Thyroid gland (tissue), 4 donors: ENCODE measurements around the gene MEIS3. TPM values are rescaled to one million over a fixed set of nuclear protein-coding genes. Genes with fewer than 3 reads are reported as not detected.

Experiments
- DNase-seq, 2 donors: peaks; one replicate each; pipeline ENCODE4 v3.0.0-alpha.2; 2019
- H3K27ac ChIP-seq, 3 donors: fragments of 200-600 bp; sonication (generic); 1 replicate in 2 of 3; 2 replicates in 1 of 3; pipeline ENCODE4 v1.5.1; 2016 to 2019; ENCODE audit warnings: mild to moderate bottlenecking in 1 of 3, moderate library complexity in 1 of 3
- H3K27me3 ChIP-seq: fragments of 200-600 bp; sonication (generic); one replicate; pipeline ENCODE4 v1.5.1; 2019
- H3K36me3 ChIP-seq, 2 donors: fragments of 200-600 bp; sonication (generic); one replicate each; pipeline ENCODE4 v1.5.1; 2016 to 2019
- H3K4me1 ChIP-seq, 2 donors: fragments of 200-600 bp; sonication (generic); one replicate each; pipeline ENCODE4 v1.5.1; 2017 to 2019
- H3K4me3 ChIP-seq, 3 donors: fragments of 200-600 bp; sonication (generic); replicated peaks in 1 of 3; 1 replicate in 2 of 3; 2 replicates in 1 of 3; pipeline ENCODE4 v1.5.1; 2016; ENCODE audit warnings: mild to moderate bottlenecking in 1 of 3
- H3K9me3 ChIP-seq: fragments of 200-600 bp; sonication (generic); one replicate; pipeline ENCODE4 v1.5.1; 2017
- POLR2A ChIP-seq, 2 donors: fragments of 450-650 bp; IDR thresholded peaks; one replicate each; pipeline ENCODE4 v1.6.1; 2017; ENCODE audit warnings: antibody characterized with exemption in 2 of 2, mild to moderate bottlenecking in 2 of 2, moderate library complexity in 1 of 2
- WGBS, 2 donors: methylation state at CpG; one replicate each; pipeline ENCODE4 v1.1.5; 2017; 5-methylcytosine and 5-hydroxymethylcytosine counted together
- intact Hi-C: fragments of 100-400 bp; cut with DNase I; formaldehyde crosslinking; loops from one replicate; pipeline ENCODE4 v1.15.1; 2023
- total RNA-seq, 4 donors: library from RNA; depleted of rRNA; stranded (reverse); fragments of >200 nt; gene quantifications; one replicate each; pipeline ENCODE4 v1.2.3, GENCODE V29; 2016
- TF ChIP-seq, protein P1 (sequence below), 6 experiments: fragments of 200-600 bp in 3 of 6; fragments of 450-650 bp in 3 of 6; sonication (generic) in 3 of 6; IDR thresholded peaks; one replicate each; pipeline ENCODE4 v1.5.1; 2016 to 2019; ENCODE audit warnings: antibody characterized with exemption in 6 of 6, mild to moderate bottlenecking in 2 of 6, inconsistent platforms in 1 of 6, moderate library complexity in 1 of 6

MEIS3 gene
- total RNA-seq, 4 donors from 2014 or later: 3.6 to 15.3 (median 6.1) TPM

DNA sequence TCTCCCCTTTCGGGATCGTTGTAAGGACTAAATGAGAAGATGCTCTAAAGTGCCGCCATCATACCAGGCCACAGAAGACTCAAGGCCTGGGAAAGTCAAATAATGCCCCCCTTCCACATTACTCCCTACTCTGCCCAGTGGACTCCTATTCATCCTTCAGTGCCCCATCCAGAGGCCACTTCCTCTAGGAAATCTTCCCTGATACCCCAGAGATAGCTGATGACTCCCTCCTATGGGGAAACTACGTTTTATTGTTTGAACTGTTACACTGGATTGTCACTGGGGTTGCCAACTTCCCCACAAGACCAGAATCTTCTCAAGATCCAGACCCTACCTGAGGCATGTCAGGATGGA lies 14.2 kb downstream of the MEIS3 start:
- H3K36me3 ChIP-seq: no peaks in the 10 kb centered on the region
- WGBS, 2 donors: 88% methylated on average over 4 of the region's 4 CpGs
- no peak overlapping the region for H3K27ac ChIP-seq
- no peak for DNase-seq
- TF ChIP-seq, protein P1, sequence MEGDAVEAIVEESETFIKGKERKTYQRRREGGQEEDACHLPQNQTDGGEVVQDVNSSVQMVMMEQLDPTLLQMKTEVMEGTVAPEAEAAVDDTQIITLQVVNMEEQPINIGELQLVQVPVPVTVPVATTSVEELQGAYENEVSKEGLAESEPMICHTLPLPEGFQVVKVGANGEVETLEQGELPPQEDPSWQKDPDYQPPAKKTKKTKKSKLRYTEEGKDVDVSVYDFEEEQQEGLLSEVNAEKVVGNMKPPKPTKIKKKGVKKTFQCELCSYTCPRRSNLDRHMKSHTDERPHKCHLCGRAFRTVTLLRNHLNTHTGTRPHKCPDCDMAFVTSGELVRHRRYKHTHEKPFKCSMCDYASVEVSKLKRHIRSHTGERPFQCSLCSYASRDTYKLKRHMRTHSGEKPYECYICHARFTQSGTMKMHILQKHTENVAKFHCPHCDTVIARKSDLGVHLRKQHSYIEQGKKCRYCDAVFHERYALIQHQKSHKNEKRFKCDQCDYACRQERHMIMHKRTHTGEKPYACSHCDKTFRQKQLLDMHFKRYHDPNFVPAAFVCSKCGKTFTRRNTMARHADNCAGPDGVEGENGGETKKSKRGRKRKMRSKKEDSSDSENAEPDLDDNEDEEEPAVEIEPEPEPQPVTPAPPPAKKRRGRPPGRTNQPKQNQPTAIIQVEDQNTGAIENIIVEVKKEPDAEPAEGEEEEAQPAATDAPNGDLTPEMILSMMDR (IDR thresholded peaks at IDR 0.05): no peak
- TF ChIP-seq POLR2A (IDR thresholded peaks at IDR 0.05): no peak
- H3K4me1 ChIP-seq: no peaks in the 10 kb centered on the region
- no peaks in the 10 kb centered on the region for H3K9me3 ChIP-seq
- intact Hi-C loops: no loop called here
- H3K27me3 ChIP-seq: no peaks in the 10 kb centered on the region
- no peak overlapping the region for H3K4me3 ChIP-seq

DNA sequence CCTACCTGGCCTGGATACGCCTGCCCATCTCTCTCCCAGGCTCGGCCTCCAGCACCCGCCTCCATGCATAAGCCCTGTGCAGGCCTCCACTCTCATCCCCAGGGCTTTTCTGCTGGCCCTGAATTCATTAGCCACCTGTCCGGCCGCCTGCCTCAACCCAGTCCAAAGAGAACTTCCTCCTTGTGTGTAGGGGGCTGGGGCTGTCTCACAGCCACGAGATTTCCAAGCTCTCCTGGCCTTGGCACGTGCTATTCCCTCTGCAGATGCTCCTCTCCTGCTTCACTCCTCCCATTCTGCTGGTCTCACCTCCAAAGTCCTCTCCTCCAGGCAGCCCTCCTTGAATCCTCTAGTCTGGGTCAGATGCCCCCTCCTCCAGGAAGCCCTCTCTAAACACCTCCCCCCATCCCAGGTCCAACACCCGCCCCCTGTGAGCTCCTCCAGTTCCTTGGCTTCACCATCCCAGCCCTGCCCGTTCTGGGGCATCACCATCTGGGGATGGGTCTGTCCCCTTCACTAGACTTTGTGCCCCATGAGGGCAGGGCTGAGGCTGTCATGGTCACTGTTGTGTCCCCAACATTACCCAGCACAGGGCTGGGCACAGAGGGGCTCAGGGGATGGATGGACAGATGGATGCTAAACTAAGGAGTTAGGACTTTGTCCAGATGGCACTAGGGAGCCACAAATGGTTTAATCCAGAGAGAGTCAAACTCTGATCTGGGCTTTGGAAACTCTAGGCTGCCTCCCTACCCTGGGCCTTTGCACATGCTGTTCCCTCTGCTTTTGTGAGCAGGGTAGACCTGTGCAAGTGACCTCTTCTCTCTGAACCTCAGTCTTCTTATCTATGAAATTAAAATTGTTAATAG lies 14.8 kb downstream of the MEIS3 start:
- TF ChIP-seq POLR2A (IDR thresholded peaks at IDR 0.05): no peak
- TF ChIP-seq, protein P1 (IDR thresholded peaks at IDR 0.05): no peak
- Histone ChIP-seq H3K27ac (no peak overlapping the region), H3K9me3 (no peaks in the 10 kb centered on the region), H3K4me3 (no peak overlapping the region), H3K4me1 (no peaks in the 10 kb centered on the region), H3K27me3 (no peaks in the 10 kb centered on the region), H3K36me3 (no peaks in the 10 kb centered on the region)
- DNase-seq: no peak
- 80 to 81% methylated on average over 9 of the region's 9 CpGs for WGBS, 2 donors
- intact Hi-C loops: no loop called here

DNA sequence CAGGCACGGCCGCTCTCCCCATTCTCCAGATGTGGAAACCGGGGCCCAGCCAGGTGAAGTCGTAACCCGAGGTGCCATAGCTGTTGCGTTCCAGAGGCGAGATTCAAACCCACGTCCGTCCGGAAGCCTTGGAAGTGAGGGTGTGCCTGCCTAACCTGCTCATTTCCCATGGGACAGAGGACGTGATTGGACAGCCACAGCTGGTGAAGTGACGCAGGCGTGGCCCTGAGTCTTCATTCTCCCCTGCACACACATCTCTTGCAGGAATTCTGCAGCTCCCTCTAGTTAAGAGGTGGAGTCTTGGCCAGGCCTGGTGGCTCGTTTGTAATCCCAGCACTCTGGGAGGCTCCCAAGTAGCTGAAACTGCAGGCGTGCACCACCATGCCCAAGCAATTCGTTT lies 16.8 kb downstream of the MEIS3 start:
- no peak overlapping the region for H3K27ac ChIP-seq
- H3K36me3 ChIP-seq: no peaks in the 10 kb centered on the region
- no peak overlapping the region for H3K4me3 ChIP-seq
- no peaks in the 10 kb centered on the region for H3K4me1 ChIP-seq
- TF ChIP-seq POLR2A (IDR thresholded peaks at IDR 0.05): no peak
- TF ChIP-seq, protein P1 (IDR thresholded peaks at IDR 0.05): no peak
- H3K9me3 ChIP-seq: no peaks in the 10 kb centered on the region
- no peaks in the 10 kb centered on the region for H3K27me3 ChIP-seq
- 76 to 81% methylated on average over 16 of the region's 16 CpGs for WGBS, 2 donors
- no peak for DNase-seq
- intact Hi-C loops: no loop called here

DNA sequence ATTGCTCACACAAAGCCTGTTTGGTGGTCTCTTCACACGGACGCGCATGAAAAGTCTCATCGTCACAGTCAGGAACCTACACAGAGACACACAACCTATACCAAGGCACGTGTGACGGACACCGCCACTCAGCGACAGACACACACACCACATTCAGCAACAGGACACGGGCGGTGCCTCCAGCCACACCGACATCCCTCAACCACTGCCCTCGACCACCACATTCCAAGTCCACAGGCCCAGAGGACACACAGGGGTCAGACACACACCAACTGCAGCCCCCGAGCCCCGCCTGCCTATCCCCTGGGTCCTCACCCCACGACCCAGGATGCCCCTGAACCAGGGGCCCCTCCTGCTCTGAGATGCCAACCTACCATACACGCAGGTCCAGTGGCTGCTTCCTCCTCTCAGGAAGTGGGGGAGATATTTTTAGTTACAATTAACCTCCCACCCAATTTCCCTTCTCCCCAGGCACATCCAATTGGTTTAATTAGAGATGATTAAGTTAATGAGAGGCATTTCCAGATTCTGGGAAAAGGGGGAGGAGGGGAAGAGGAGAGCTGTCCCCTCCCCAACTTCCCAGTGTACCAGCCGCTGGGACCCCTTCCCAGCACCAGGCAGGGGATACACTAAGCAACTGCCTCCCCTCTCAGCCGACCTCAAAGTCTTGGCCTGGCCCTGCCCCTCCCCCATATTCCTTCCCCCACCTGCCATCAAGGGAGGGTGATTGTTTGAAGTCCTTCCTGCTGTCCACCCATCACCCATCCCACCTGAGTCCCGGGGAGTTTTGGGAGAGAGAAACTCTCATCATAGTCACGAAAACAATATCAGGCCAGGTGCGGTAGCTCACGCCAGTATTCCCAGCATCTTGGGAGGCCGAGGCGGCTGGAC lies 20.4 kb downstream of the MEIS3 start:
- WGBS, 2 donors: 44 to 48% methylated on average over 24 of the region's 24 CpGs
- DNase-seq: no peak
- intact Hi-C loops: no loop called here
- Histone ChIP-seq H3K4me3 (no peak overlapping the region), H3K9me3 (no peaks in the 10 kb centered on the region), H3K27ac (no peak overlapping the region), H3K36me3 (no peaks in the 10 kb centered on the region), H3K27me3 (no peaks in the 10 kb centered on the region), H3K4me1 (no peaks in the 10 kb centered on the region)
- no peak for TF ChIP-seq POLR2A (IDR thresholded peaks at IDR 0.05)
- TF ChIP-seq, protein P1 (IDR thresholded peaks at IDR 0.05): no peak
